ENCODE results near the gene ACE.

Gene ACE

DNA sequence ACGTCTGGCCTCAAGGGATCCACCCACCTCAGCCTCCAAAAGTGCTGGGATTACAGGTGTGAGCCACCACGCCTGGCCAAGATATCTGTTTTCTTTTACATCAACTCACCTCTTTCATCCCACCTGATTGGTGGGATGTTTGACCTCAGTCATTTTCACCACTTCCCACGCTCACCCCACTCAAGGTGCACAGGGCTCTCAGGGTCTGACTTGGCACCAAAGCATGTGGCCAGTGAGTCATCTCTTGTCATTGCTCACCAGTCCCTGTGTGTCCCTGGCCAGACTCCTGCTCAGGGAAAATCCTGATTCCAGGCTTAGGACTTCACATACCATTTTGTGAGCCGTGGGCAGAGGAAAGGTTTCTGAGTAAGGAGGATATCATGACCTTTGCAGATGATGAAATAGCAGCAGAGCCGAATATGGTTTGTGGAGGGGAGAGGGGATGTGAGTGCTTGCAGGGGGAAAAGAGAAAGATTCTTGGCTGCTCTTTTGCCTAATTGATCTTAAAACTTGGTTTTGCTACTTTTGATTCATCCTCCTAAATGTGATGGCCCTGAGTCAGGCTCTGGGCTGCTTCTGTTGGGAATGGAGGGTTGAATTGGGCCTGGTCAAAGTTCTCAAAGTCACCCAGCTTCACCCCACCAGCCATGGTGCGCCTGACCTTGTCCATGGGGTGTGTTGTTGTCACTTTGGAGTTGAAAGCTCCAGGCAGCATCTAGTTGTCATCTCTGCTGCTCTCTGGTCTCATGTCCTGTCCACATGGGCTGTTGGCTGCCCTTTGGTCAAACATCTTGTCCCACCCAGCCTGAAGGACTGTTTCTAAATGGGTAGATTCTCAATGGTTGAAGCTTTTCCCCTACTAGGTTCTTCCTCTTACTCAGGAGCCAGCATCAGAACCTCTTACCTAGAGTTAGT is 40.3 kb downstream of the ACE start:
- no peak for DNase-seq (ENCODE audit: low spot score)

DNA sequence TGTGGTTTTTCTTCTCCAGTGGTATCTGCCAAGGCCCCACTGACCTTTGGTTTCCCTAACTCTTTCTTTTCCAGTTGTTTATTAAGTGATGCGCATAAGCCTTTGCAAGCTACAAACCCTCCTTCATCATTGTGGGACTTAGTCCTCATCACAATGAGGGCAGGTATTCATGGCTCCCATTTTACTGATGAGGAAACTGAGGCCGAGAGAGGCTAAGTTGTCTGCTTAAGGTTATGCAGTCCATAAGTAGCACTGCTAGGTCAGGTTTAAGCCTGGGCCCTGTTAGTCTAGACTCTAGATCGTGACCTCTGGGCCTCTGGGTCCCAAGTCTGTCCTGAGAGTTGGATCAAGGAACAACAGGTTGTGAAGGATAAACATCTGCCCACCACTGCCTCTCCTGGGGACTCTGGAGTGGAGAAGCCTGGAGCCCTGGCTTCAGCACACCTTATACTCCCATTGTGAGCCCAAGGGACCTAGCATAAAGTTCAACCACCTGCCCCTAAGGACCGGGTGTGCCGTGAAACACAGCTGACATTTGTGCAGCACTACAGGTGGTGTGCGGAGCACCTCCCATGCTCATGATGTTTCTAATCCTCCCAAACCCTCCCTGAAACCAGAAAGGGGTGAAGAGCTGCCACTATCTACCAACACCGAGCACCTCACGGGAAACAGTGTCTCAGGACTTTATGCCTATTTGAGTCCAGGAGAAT is 41.1 kb downstream of the ACE start:
- DNase-seq (ENCODE audit: low spot score), result no peak

DNA sequence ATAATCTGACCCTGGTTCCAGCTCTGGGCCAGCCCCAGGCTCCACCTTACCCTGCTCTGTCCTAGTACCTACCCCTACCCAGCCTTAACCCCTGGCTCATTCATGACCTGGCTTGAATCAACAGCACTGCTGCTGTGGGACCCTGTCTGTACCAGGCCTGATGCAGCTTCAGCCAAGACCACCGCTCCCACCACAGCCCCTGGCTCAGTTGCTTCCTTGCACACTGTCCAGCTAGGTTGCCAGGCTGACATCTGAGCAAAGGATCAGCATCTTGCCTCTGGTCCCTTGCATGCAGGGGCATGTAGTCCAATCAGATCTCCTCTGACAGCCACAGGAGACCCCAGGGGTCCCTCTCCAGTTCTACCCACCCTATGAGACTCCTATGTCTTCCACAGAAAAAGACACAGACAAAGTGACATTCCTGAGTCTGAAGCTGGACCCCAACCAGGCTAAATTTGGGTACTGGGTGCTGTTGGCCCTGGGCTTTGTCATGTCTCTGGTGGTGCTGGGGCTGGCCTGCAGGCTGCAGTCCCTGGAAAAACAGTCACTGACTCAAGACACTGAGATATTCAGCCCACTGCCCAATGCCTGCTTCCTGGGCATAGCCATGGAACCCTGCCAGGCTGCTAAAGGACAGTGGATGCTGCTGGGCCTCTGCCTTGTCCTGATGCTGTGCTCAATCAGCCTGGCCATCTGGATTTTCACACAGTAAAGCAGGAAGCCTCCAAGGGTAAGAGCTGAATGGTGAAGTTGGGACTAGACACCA is 42.4 kb downstream of the ACE start:
- DNase-seq (ENCODE audit: low spot score), result no peak

DNA sequence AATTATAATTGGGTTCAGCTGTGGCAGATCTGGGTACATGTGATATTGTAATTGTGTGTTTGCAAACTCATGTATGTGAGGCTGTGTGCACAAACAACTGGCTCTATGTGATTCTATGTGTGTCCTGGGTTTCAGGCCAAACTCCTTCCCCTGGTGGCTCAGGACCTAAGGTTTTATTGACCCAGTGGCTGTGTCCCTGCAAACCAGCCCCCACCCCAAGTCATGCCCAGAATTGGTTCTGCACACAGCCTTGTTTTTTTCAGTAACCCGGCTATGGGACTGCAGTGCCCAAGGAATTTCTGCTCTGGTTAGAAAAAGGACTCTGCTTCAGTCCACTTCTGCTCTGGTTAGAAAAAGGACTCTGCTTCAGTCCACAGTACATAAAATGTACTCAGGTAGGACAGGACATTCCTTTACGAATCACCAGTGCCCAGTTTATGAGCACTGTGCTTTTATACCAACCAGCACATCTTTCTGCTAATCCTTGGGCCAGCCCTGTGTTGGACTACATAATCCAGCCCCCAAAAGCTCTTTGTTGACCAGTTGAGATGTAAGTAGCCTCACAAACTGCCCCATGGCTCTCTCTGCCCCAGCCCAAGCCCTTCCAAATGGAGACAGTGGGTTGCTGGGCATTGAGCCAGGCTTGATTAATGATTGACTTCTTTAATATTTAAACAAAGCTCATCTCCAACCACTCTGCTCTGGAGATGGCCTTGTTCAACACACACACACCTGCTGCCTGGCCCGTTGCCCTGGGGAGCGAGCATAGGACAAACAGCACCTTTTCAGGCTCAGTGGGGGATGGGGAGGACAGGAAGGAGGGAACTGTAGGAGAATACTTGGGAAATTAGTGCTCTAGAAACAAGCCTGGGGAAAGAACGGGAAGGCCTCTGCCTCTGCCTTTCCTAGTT is 43.4 kb downstream of the ACE start:
- DNase-seq (ENCODE audit: low spot score), result no peak

DNA sequence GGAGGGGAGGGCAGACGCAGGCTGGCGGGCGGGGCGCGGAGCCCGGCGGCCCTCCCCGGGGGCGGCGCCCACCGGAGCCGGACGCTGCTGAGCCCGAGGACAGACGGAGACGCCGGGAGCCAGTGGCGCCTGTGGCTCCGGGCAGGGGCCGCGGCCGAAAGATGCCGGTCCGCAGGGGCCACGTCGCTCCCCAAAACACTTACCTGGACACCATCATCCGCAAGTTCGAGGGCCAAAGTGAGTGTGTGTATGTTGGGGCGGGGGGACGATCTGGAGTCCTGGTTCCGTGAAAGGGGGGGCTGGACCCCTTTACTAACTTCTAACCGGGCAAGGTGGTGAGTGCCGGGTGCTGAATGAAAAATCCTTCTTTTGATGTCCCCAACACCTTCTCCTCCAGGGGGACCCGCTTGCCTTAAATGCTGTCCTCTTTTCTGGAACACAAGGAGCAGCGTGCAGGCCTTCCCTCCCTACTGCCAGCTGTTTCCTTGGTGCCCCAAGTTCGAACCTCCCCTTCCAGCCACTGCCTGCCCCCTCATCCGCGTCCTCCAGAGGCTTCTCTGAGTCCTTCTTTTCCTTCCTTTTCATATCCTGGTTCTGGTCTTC is 46.5 kb downstream of the ACE start, which contains the start of gene KCNH6:
Gene KCNH6, plus strand, starts transcription at position 106 of the 603 bp plus-strand sequence. Its CDS starts 56 bp downstream, at position 162.
- DNase-seq (ENCODE audit: low spot score), result no peak

DNA sequence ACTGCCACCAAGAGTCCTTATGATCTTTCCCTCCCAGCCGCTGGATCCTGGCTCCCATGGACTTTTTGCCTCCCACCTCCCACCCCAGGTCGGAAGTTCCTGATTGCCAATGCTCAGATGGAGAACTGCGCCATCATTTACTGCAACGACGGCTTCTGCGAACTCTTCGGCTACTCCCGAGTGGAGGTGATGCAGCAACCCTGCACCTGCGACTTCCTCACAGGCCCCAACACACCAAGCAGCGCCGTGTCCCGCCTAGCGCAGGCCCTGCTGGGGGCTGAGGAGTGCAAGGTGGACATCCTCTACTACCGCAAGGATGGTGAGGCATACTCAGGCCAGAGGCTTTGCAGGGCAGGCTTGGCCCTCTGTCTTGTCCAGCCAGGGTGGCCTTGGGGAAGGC is 47.2 kb downstream of the ACE start:
- DNase-seq (ENCODE audit: low spot score), result no peak

DNA sequence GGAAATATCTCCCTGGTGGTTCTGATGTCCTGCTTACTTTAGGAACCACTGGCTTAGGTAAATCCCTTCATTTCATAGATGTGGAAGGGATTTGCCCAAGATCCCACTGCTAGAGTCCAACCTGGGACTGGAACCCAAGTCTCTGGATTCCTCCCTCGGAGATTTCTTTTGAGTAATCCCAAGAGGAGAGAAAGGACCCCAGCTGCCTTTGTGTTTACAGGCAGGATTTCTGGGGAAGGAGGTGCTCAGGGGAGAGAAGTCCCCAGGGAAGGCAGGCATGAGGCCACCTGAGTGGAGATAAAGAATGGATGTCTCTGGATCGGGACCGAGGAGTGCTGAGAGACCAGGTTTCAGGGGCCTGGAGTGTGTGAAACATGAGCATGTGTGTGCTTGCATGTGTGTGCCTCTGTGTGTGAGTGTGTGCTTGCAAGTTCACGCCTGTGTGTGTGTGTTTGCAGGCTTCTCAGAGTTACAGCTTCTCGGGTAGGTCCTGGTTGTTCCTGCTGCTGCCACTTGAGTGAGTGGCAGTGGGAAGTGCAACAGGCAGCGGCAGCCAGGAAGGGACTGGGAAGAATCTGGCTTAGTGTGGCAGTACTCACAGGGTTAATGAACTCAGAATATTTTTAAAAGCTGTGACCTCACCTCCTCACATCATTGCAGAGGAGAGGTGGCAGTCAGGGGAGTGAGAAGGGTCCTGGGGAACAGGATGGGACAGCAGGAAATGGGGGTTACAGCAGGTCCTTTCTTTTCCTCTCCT is 48.5 kb downstream of the ACE start:
- no peak for DNase-seq (ENCODE audit: low spot score)

DNA sequence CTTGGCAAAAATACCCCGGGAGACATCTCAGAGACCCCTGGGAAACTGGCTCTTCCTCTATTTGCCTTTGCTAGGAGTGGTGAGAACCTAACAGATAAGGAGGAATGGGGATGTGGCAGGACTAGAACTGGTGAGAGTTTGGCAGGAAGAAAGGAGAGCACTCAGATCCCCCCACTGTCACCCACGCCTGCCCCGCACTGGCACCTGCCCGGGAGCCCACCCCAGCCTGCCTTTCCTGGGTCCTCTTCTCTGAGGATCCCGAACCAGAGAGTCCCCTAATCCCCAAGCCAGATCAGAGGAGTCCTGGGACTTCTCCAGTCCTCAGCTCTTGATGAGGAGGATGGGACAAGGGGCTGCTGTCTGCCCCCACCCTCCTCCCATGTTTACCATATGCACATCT is 50.0 kb downstream of the ACE start:
- DNase-seq (ENCODE audit: low spot score), result no peak

DNA sequence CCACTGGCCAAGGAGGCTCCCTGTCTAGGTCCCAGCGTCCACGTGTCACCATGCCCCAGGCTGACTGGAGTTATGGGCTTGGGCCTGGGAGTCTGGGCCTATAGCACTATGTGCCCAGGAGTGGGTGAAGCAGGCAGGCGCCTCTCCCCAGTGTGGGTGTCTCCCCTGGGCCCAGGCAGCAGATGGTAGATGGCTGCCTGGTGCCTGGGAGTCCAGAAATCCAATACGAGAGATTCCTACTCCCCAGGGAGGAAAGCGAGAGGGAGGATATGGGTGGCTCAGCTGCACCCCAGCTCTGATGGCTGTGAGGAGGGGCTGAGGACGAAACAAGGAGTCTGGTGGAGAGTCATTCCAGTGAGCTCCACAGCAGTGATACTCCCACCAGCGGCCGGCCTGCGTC is 51.3 kb downstream of the ACE start:
- DNase-seq (ENCODE audit: low spot score), result no peak

DNA sequence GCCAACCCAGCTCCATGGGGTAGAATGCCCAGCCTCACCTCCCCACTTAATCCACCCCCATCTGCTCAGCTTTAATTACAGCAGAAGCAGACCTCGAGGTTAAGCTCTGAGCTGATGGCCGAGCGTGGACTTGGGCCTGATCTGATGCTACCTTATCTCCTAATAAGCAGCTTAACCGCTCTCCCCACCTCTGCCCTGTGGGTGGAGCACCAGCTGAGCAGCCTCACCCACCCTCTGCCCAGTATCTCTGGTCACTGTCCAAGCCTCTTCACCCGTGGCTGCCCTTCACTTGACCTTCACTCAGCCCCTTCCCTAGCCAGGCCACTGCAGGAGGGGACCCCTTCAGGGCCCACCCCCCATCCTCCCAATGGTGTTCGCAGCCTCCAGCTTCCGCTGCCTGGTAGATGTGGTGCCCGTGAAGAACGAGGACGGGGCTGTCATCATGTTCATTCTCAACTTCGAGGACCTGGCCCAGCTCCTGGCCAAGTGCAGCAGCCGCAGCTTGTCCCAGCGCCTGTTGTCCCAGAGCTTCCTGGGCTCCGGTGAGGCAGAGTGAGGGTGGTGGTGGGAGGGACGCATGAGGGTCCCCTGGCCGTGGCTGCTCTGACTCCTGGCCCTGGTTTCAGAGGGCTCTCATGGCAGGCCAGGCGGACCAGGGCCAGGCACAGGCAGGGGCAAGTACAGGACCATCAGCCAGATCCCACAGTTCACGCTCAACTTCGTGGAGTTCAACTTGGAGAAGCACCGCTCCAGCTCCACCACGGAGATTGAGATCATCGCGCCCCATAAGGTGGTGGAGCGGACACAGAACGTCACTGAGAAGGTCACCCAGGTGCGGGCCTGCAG is 53.1 kb downstream of the ACE start:
- no peak for DNase-seq (ENCODE audit: low spot score)

DNA sequence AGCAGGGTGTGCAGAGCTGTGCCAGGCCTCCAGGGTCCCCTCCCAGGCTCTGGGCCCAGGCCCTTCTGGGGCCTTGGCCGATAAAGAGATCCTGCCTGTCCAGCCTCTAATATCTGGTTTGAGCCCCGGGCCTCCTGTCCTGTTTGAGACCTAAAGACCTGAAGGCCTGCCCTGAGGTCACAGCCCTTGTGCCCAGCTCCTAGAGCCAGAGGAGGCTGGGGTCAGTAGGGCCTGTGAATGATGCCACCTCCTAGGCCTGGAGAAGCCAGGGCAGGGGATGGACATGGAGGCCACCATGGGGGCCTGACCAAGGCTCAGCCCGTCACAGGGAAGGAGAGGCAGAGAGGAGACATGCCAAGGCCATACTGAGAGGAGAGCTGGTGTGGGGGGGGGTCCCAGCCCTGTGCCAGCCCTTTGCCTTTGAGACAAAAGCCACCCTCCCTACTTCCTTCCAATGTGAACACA is 53.7 kb downstream of the ACE start:
- no peak for DNase-seq (ENCODE audit: low spot score)

DNA sequence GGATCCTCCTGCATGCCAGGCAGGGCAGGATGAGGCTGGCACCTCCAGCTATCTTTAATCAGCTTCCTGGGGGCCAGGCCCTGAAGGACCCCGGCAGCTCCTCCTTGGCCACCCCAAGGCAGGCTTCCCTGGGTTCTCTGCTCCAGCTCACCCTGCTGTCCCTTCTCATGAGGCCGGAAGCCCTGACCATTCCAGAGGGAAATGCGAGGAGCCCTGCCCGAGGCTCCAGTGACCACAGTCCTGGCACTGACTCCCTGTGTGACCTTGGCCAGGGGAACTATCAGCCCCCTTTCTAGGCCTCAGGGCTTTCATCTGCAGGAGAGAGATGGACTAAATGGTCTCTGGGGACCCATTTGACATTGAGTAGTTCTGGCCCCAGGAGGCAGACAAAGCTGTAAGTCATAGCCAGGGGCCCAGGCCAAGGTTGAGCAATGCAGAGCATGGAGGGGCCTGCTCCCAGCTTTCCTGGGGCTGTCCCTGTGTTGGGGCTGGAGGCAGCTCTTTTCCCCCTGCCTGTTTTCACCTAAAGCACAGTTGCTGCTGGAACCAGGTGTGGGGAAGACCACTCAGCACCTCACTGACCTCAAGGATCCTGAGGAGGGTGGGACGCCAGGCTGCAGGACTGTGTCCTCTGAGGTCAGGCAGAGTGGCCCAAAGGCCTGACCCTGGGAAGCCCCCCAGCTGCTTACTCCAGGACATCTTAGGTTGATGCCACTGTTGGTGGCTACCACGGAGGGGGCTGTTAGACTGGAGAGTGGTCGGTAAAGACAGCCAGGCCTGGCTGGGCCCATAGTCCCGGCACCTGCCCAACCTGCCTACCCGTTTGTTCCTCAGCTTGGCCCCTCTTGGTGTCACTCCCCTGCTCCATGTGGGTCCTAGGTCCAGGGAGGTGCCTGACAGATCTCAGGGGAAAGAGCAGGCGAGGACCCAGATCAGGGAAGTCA is 54.4 kb downstream of the ACE start:
- DNase-seq (ENCODE audit: low spot score), result no peak

DNA sequence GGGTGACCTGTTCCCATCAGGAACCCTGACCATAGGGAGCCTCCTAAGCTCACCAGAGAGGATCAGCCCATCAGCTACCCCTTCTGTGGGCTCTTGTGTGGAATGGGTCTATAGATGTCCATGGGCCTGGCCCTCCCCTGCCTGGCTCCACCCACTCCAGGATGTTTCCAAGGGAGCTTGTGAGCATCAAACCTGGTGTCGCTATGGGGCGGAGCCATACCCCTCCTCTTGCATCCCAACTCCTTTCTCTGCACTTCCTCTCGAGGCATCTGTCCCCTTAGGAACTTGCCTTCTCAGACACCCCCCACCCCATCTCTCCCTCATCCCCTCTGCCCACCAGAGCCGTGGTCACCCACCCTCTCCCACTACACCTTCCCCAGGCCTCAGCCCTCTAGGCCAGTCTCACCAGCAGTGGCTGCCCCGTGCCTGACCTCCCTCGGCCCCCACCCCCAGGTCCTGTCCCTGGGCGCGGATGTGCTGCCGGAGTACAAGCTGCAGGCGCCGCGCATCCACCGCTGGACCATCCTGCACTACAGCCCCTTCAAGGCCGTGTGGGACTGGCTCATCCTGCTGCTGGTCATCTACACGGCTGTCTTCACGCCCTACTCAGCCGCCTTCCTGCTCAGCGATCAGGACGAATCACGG is 56.7 kb downstream of the ACE start:
- no peak for DNase-seq (ENCODE audit: low spot score)

DNA sequence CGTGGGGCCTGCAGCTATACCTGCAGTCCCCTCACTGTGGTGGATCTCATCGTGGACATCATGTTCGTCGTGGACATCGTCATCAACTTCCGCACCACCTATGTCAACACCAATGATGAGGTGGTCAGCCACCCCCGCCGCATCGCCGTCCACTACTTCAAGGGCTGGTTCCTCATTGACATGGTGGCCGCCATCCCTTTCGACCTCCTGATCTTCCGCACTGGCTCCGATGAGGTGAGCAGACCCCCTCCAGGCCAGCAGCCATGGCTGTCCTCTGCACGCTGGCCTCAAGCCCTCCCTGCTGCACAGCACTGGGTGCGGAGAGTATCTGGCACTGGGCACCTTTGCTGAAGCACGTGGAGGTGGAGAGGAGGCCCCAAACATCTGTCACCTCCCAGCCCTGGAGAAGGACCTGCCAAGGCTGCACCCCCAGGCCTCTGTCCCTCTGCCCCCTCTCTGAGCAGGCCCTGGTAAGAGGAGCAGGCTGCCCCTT is 57.3 kb downstream of the ACE start:
- no peak for DNase-seq (ENCODE audit: low spot score)

DNA sequence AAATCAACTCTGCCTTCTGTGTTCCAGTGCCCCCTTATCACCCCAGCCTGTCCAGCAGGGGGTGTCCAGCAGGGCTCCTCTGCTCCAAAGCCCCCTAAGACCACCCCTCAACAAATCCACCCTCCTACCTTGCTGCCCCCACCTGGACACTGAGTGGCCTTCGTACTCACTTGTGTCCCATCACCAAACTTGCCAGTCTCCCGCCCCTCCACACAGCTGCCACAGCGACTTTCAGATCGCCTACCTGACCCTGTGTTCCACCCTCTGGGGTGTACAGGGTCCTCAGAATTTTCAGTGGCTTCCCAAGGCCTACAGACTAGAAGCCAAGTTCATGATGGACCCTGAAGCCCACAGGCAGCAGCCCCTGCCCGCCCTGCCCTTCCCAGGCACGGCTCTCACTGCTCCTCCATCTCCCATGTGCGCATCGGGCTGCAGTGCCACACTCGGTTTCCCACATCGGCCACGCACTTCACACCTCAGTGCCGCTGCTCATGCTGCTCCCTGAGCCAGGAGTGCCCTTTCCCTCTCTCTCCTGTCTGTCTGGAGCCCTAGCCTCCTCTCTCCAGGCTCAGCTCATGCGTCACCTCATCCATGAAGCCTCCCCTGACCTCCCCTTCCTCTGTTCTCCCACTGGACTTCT is 58.1 kb downstream of the ACE start:
- no peak for DNase-seq (ENCODE audit: low spot score)

DNA sequence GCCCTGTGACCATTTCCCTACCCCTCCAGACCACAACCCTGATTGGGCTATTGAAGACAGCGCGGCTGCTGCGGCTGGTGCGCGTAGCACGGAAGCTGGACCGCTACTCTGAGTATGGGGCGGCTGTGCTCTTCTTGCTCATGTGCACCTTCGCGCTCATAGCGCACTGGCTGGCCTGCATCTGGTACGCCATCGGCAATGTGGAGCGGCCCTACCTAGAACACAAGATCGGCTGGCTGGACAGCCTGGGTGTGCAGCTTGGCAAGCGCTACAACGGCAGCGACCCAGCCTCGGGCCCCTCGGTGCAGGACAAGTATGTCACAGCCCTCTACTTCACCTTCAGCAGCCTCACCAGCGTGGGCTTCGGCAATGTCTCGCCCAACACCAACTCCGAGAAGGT is 58.8 kb downstream of the ACE start:
- DNase-seq (ENCODE audit: low spot score), result no peak

DNA sequence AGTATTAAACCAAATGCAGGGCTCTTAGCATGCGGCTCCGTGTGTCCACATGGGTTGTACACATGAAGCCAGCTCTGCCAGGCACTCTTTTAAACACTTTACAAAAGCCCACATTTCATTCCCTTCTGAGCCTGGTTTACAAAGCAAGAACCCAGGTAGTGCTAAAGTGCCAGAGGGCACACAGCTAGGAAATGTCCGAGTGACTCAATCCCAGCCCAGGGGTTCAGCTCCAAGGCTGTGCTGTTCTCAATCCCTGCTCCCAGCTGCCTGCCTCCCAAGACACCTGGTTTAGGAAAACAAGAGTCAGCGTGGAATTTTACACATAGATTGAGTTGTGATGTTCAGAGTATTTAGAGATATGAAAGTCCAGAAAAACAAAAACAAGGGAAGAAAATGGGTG is 60.1 kb downstream of the ACE start:
- DNase-seq (ENCODE audit: low spot score), result no peak
